ENCODE measurements around the gene CD160. TPM values are rescaled to one million over a fixed set of nuclear protein-coding genes. Genes with fewer than 3 reads are reported as not detected.

The CD160 gene
- total and polyA plus RNA-seq, 2 of the 13 experiments (the other 11 are each of a cell fraction or from before 2014, with no cell fraction given), result 0.09 TPM; not detected in 1

DNA sequence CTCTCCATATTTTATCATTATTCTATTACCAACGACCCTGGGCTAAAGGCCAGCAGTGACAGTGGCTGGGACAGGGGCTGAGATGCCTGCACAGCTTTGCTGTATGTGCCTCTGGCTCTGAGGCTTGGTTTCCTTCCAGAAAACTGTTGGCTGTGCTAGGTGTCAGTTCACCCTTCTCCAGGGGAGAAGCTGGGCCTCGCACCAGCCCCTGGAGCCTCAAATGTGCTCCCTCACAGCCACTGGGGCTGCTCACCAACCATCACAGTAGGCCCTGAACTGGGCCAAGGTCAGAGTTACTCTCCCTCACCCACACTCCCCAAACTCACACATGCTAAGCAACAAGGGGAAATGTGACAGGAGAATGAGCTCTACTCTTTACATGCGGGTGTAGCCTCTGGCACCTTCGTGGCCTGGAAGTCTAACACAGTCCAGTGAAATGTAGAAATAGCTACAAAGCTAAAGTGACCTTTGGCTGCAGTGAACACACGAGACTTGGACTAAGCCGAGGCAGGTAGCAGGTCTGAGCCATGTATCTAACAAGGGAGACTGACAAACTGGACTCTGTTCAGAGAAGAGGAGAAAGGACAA lies 4.7 kb upstream of the CD160 start:
- peak; percentile 83 for FAIRE-seq
- H3K4me2 ChIP-seq (ENCODE audit: low read depth, low read length), result peak overlapping the region; percentile 83
- peak; percentile 83 for ATAC-seq
- H3K79me2 ChIP-seq (ENCODE audit: insufficient read depth, low read length), result no peaks in the 10 kb centered on the region
- no TSS peak for BruUV-seq (replicated peaks)
- DNase-seq (ENCODE audit: low spot score), result peak; percentile 84
- in situ Hi-C loops (cut with HindIII; ENCODE audit: extremely low pct_ligation_motif_present, low pct_unique_long_range_greater_than_20kb) (no loop called here), intact Hi-C loops (cut with micrococcal nuclease; ENCODE audit: unreplicated experiment) (loop anchor here (1.0 to 2.0 kb wide), 2 partner anchors 8 to 18 kb away; no protein-coding TSS in a partner anchor)
- CTCF ChIA-PET (ENCODE audit: low intra/inter-chr PET ratio, low total read pairs), result no interaction called here
- H3K9ac ChIP-seq (ENCODE audit: insufficient read depth, low read depth, low read length), result peak overlapping the region; percentile 66
- H3K36me3 ChIP-seq (replicated peaks in 1 of 2; ENCODE audit: control insufficient read depth in 1 of 2, insufficient read depth in 2 of 2, low read length in 2 of 2), result no peaks in the 10 kb centered on the region
- H3K4me3 ChIP-seq (replicated peaks in 1 of 3; ENCODE audit: insufficient read depth in 1 of 3, low read depth in 2 of 3, low read length in 3 of 3), result peak overlapping the region; percentile 28 to 53 (median 35); a peak in 4 of 6 replicates
- no peaks in the 10 kb centered on the region for H4K20me1 ChIP-seq (ENCODE audit: insufficient read depth, low read length)
- peak overlapping the region; percentile 90 for H3K27ac ChIP-seq (ENCODE audit: extremely low read length, insufficient read depth, low read length)
- 1% methylated on average over 5 of the region's 6 CpGs for WGBS (ENCODE audit: low lambda C conversion rate)
- H3K9me3 ChIP-seq (ENCODE audit: low read length), result no peaks in the 10 kb centered on the region
- peaks cover 76% of the 10 kb centered on the region for H3K4me1 ChIP-seq (ENCODE audit: insufficient read depth, low read length)
- no peaks in the 10 kb centered on the region for H3K27me3 ChIP-seq (ENCODE audit: control insufficient read depth in 1 of 2, insufficient read depth in 2 of 2, low read length in 2 of 2)
- POLR2A ChIA-PET, result interaction anchor here (0.7 to 1.6 kb wide), 8 partner anchors 8 to 249 kb away, joined by 3 to 14 read pairs (median 4); partner anchors contain the start of gene PIAS3
- H2AFZ ChIP-seq (ENCODE audit: low read length), result peak overlapping the region; percentile 89
- no peak for TF ChIP-seq ZNF510 (CRISPR knock-in tag; IDR thresholded peaks at IDR 0.05; ENCODE audit: low read depth)
- TF ChIP-seq GLI4 (CRISPR knock-in tag; IDR thresholded peaks at IDR 0.05; ENCODE audit: borderline replicate concordance), result 0 out of 2 replicates have a peak, but pooled peaks have one; percentile 30
- 0 out of 2 replicates have a peak, but pooled peaks have one; percentile 12 for TF ChIP-seq FOSL2 (CRISPR knock-in tag; IDR thresholded peaks at IDR 0.05)
- TF ChIP-seq ZNF598 (CRISPR knock-in tag; IDR thresholded peaks at IDR 0.05; ENCODE audit: borderline replicate concordance), result peak; percentile 76; the same call in 1 of the 2 replicates
- no peak; the same call in 1 of the 2 replicates for TF ChIP-seq TSC22D2 (CRISPR knock-in tag; IDR thresholded peaks at IDR 0.05; ENCODE audit: borderline replicate concordance)
- TF ChIP-seq CBX2 (IDR thresholded peaks at IDR 0.05; ENCODE audit: low read depth, low read length), result no peak
- no peak for TF ChIP-seq CBX2 (CRISPR knock-in tag; IDR thresholded peaks at IDR 0.05; ENCODE audit: low read depth)
- TF ChIP-seq, protein P1, sequence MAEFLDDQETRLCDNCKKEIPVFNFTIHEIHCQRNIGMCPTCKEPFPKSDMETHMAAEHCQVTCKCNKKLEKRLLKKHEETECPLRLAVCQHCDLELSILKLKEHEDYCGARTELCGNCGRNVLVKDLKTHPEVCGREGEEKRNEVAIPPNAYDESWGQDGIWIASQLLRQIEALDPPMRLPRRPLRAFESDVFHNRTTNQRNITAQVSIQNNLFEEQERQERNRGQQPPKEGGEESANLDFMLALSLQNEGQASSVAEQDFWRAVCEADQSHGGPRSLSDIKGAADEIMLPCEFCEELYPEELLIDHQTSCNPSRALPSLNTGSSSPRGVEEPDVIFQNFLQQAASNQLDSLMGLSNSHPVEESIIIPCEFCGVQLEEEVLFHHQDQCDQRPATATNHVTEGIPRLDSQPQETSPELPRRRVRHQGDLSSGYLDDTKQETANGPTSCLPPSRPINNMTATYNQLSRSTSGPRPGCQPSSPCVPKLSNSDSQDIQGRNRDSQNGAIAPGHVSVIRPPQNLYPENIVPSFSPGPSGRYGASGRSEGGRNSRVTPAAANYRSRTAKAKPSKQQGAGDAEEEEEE (CRISPR knock-in tag; IDR thresholded peaks at IDR 0.05; ENCODE audit: borderline replicate concordance), result peak; percentile 52; the same call in 1 of the 2 replicates
- TF ChIP-seq ARHGAP35 (CRISPR knock-in tag; IDR thresholded peaks at IDR 0.05; ENCODE audit: borderline replicate concordance), result peak; percentile 26; the same call in 1 of the 2 replicates
- TF ChIP-seq ZNF615 (CRISPR knock-in tag; IDR thresholded peaks at IDR 0.05; ENCODE audit: borderline replicate concordance), result no peak
- TF ChIP-seq ZNF274 (CRISPR knock-in tag; IDR thresholded peaks at IDR 0.05), result peak; percentile 77; the same call in 1 of the 2 replicates
- TF ChIP-seq YEATS2 (CRISPR knock-in tag; IDR thresholded peaks at IDR 0.05; ENCODE audit: borderline replicate concordance), result peak; percentile 51; the same call in 1 of the 2 replicates
- TF ChIP-seq, protein P2, sequence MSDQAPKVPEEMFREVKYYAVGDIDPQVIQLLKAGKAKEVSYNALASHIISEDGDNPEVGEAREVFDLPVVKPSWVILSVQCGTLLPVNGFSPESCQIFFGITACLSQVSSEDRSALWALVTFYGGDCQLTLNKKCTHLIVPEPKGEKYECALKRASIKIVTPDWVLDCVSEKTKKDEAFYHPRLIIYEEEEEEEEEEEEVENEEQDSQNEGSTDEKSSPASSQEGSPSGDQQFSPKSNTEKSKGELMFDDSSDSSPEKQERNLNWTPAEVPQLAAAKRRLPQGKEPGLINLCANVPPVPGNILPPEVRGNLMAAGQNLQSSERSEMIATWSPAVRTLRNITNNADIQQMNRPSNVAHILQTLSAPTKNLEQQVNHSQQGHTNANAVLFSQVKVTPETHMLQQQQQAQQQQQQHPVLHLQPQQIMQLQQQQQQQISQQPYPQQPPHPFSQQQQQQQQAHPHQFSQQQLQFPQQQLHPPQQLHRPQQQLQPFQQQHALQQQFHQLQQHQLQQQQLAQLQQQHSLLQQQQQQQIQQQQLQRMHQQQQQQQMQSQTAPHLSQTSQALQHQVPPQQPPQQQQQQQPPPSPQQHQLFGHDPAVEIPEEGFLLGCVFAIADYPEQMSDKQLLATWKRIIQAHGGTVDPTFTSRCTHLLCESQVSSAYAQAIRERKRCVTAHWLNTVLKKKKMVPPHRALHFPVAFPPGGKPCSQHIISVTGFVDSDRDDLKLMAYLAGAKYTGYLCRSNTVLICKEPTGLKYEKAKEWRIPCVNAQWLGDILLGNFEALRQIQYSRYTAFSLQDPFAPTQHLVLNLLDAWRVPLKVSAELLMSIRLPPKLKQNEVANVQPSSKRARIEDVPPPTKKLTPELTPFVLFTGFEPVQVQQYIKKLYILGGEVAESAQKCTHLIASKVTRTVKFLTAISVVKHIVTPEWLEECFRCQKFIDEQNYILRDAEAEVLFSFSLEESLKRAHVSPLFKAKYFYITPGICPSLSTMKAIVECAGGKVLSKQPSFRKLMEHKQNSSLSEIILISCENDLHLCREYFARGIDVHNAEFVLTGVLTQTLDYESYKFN (CRISPR knock-in tag; conservative IDR thresholded peaks at IDR 0.05), result peak; percentile 74
- TF ChIP-seq ZNF224 (CRISPR knock-in tag; IDR thresholded peaks at IDR 0.05), result 0 out of 2 replicates have a peak, but pooled peaks have one; percentile 3
- TF ChIP-seq CEBPG (CRISPR knock-in tag; IDR thresholded peaks at IDR 0.05), result 0 out of 2 replicates have a peak, but pooled peaks have one; percentile 42
- peak; percentile 70; the same call in 1 of the 2 replicates for TF ChIP-seq ZNF441 (CRISPR knock-in tag; IDR thresholded peaks at IDR 0.05; ENCODE audit: borderline replicate concordance)
- TF ChIP-seq, protein P3, sequence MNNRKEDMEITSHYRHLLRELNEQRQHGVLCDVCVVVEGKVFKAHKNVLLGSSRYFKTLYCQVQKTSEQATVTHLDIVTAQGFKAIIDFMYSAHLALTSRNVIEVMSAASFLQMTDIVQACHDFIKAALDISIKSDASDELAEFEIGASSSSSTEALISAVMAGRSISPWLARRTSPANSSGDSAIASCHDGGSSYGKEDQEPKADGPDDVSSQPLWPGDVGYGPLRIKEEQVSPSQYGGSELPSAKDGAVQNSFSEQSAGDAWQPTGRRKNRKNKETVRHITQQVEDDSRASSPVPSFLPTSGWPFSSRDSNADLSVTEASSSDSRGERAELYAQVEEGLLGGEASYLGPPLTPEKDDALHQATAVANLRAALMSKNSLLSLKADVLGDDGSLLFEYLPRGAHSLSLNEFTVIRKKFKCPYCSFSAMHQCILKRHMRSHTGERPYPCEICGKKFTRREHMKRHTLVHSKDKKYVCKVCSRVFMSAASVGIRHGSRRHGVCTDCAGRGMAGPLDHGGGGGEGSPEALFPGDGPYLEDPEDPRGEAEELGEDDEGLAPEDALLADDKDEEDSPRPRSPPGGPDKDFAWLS (CRISPR knock-in tag; IDR thresholded peaks at IDR 0.05; ENCODE audit: borderline replicate concordance), result no peak
